NCI-H187 (cell line): Measurements from ENCODE around the gene DSCAM.

Source experiments
- DNase-seq, 2 experiments: peaks; one replicate each; lab custom pipeline; 2025; lab: John Stamatoyannopoulos, UW

Gene DSCAM

GRCh38 chr21:40546647-40547046 is 300.3 kb downstream of the DSCAM start:
- DNase-seq: no peak

DNA sequence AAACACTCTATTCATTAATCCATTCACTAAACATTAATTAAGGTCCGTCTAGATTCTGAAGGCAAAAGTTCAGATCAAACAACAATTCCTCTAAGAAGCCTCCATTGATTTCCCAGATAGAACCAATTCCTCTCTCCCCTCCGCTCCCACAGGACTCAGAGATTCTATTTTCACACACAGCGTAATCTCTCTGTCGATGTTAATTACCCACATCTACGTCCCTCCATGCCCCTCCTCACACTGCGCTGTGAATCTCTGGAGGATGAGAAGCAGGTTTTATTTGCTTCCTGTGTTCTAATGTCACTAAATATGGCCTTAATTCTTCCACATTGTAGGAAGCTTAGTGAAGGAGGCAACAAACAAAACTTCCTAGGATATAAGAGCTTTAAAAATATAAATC is 306.7 kb downstream of the DSCAM start:
- DNase-seq: no peak

- DNase-seq: no peak
Measured at GRCh38 chr21:40534886-40535285, 312.1 kb downstream of the DSCAM start.

DNA sequence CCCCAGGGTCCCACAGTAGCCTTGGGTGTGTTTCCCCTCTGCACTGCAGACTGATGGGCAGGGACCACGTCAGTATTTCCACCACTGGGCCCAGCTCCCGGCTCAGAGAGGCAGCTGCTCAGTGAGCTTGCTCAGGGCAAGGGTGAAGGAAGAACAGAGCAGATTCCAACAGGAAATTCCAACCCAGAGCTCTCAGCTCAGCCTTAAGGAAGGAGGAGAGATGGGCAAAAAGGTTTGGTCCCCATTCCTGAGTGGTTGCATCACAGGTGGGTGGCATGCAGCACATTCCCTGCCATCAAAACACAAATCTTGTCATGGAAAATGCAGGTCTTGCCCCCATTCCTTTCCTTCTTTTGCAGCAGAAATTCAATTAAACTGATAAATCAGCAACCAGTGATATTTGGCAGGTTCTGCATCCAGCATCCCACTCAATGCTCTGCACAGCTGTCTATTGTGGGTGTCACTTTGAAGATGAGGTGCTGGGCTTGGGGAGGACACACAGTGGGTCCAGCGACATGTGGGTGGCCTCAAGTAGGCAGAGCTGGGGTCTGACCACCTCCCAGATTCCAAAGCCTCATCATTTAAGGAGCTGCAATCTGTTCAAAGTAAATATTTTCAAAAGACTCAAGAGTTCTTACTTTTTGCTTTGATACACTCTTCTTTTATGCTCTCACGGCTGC is 315.4 kb downstream of the DSCAM start:
- DNase-seq: no peak

DNA sequence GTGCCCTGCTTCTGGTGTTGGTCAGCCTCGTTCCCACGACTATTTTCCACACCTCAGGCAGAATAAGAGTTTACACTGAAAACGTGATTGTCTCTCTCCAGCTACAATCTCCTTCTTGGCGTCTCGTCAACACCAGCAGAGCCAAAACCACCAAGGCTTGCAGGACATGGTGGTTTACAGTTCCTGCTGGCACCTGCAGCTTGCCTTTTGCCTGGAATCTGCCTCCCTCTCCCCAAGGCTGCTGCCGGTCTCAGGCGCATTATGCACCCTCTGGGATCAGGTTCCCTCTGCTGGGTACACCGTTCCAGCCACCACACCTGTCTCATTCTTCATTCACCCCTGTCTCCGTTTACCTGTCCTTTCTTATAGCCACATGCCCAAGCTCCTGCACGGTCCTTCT is 315.9 kb downstream of the DSCAM start:
- no peak for DNase-seq

GRCh38 chr21:40517646-40518045 is 329.3 kb downstream of the DSCAM start:
- DNase-seq: no peak

DNA sequence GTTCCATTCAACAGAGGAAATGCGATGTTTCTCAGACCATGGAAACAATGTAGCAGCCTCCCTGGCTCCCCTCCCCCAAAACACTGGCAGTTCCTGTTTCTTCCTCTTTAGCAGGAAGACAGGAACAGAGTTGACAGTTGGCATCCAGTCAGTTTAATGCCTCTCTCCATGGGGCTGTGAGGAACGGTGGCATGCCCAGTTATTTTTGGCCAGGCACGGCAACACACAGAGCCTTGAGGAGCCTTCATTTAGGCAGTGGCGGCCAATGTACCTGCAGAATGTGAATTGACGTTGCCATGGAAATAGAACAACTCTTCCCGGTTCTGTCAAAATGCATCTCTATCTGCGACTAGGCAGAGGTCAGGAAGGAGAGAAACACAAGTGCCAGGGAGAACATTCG is 330.6 kb downstream of the DSCAM start:
- no peak for DNase-seq

- no peak for DNase-seq
Measured at GRCh38 chr21:40512590-40512989, 334.4 kb downstream of the DSCAM start.

DNA sequence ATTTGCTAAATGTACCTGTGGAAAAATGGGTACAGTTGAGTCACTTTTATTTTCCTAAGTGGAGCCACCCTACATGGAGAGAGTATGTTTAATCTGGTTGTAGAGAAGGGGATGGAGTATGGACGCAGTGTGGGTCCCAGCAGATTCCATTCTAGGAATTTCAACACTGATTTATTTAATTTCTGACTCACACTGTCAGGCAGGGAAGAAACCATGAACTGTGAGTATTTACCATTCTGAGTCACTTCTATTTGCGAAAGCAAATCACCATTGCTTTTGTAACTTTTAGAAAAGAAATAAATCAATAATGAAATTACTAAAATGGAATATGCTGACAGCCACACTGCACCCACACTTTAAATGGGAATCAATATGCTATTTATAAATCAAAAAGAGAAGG is 339.0 kb downstream of the DSCAM start:
- DNase-seq: no peak

DNA sequence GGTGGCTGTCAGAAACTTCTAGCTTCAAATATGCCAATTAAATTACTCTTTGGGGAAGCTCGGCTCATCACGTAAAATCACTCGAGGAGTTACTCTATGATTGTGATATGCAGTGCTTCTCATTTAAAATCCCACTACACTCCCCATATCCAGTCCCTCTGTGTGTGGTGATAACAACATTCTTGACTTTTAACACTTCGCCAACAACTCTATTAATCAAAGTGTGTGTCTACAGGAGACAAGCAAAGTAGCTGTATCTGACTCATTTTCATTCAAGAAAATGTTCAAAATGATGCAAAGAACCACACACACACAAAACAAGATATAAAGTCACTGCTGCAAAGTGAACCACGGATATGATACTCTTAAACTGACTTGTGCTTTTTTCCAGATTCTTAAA is 341.3 kb downstream of the DSCAM start:
- no peak for DNase-seq

GRCh38 chr21:40505244-40505643 is 341.7 kb downstream of the DSCAM start:
- DNase-seq: no peak

DNA sequence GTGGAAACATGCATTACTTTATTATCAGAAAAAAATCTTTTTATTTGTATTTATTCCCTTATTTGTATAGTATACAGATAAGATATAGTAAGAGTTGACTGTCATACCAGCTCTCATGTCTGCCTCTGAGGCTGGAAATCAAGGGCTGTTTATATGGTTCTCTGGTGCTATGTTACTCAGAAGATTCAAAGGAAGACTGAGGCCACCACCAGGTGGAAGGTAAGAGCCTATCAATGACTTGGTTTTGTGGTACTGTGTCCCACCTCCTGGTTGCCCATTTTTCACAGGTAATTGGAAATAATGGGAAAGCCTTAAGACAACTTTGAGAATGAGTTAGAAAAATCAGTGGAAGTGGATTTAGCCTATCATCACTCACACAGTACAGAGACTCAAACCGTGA is 342.1 kb downstream of the DSCAM start:
- no peak for DNase-seq

DNA sequence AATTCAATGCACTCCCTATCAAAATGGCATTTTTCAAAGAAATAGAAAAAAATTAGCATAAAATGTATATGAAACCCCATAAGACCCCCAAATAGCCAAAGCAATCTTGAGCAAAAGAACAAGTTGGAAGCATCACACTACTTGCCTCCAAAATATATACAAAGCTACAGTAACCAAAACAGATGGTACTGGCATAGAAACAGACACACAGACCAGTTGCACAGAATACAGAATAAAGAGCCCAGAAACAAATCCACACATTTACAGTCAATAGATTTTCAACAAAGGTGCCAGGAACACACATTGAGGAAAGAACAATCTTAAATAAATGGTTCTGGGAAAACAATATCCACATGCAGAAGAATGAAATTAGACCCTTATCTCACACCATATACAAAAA is 350.8 kb downstream of the DSCAM start:
- DNase-seq: no peak

DNA sequence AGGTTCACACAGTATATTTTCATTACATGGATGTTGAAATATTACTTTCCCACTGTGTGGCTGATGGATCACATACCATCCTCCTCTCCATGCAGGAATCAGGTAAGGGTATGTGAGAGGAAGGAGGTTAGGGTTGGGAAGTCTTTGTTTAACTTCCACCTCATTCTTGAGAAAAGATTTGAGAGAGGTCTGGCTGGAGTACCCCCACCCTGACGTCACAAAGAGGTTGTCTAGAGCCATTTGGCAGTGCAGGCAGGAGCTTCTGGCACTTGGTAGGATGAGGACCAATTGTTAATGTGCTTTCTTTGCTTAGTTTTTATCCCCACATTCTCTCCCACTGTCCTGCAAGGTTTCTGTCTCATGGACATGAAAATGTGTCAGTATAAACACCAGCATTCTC is 356.6 kb downstream of the DSCAM start:
- DNase-seq: no peak

- no peak for DNase-seq
Measured at GRCh38 chr21:40489001-40489400, 358.0 kb downstream of the DSCAM start.

GRCh38 chr21:40481764-40482163 is 365.2 kb downstream of the DSCAM start:
- DNase-seq: no peak

GRCh38 chr21:40474513-40474912 is 372.4 kb downstream of the DSCAM start:
- DNase-seq: no peak

- no peak for DNase-seq
Measured at GRCh38 chr21:40472013-40472412, 374.9 kb downstream of the DSCAM start.

DNA sequence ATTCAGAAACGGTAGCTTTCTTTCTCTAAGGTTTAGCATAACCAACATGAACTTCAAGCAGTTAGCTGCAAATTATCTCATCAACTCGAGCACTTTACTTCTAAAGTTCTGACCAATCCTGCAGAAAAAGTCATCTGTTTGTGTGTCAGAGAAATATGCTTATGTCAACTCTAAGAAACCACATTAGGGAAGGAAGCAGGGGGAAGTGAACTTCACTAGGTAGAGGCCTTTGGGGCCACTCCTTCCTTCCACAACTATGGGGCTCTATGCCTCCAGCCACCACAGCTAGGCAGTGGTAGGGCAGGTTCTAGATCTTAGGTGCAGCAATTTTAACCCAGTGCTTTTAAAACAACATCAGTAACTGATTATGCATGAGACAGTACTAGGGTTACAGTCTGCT is 375.9 kb downstream of the DSCAM start:
- DNase-seq: no peak

GRCh38 chr21:40466893-40467483 is 380.0 kb downstream of the DSCAM start:
- DNase-seq: peak; percentile 16 to 31

DNA sequence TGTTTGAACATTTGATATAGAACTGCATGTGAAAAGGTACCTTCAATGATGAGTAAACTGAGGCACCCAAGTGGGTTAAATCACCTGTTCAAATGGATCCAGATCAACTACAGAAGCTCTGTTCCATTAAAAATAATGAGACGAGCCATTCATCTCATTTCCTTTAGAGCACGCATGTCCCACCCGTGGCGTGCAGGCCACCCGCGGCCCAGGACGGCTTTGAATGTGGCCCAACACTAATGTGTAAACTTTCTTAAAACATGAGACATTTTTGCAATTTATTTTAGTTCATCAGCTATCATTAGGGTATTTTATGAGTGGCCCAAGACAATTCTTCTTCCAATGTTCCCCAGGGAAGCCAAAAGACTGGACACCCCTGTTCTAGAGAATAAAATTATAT is 381.6 kb downstream of the DSCAM start:
- no peak for DNase-seq

- no peak for DNase-seq
Measured at GRCh38 chr21:40463176-40463575, 383.8 kb downstream of the DSCAM start.

- DNase-seq: no peak
Measured at GRCh38 chr21:40461008-40461407, 385.9 kb downstream of the DSCAM start.

DNA sequence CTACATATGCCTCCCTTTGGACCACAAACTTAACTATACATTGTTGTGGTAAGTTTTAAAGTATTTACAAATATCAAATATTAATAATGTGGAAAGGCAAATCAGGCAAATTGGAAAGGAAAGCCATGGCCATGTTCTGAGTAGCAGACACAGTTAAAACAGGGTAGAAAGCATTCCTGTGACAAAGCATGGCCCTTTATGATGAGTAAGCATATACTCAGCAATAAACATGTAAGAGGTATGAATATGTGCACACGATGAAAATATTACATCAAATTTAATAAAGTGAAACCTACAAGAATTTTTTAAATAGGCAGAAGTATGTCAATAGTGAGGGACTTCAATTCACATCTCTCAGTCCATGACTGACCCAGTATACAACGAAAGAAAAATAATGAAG is 389.2 kb downstream of the DSCAM start:
- no peak for DNase-seq
